ENCODE results near the gene SELENOI. TPM values are rescaled to one million over a fixed set of nuclear protein-coding genes. Genes with fewer than 3 reads are reported as not detected.

SELENOI gene
- total and polyA plus RNA-seq, 12 donors: 1.9 to 45.4 (median 18.7) TPM

DNA sequence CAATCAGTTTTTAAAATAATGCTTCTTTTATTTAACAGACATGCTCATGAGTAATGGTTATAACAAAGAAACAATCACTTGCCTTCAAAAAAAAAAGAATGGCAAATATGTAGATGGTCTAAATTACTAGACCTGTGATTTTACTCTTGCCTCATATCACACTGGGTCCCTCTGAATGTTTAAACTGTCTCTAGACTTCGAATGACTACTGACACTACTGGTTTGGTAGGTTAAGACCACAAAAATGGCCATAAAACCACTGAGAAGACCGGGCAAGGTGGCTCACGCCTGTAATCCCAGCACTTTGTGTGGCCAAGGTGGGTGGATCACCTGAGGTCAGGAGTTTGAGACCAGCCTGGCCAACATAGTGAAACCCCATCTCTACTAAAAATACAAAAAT is 5.1 kb upstream of the SELENOI start:
- no peak for DNase-seq
- no peak overlapping the region for H3K27ac ChIP-seq
- no peaks in the 10 kb centered on the region for H3K36me3 ChIP-seq (replicated peaks in 1 of 2)
- no peak overlapping the region for H3K4me3 ChIP-seq
- H3K27me3 ChIP-seq: no peaks in the 10 kb centered on the region
- peaks cover 10 to 13% of the 10 kb centered on the region in 2 donors for H3K4me1 ChIP-seq (replicated peaks in 1 of 2)
- TF ChIP-seq POLR2A (IDR thresholded peaks at IDR 0.05): no peak
- TF ChIP-seq, protein P1, sequence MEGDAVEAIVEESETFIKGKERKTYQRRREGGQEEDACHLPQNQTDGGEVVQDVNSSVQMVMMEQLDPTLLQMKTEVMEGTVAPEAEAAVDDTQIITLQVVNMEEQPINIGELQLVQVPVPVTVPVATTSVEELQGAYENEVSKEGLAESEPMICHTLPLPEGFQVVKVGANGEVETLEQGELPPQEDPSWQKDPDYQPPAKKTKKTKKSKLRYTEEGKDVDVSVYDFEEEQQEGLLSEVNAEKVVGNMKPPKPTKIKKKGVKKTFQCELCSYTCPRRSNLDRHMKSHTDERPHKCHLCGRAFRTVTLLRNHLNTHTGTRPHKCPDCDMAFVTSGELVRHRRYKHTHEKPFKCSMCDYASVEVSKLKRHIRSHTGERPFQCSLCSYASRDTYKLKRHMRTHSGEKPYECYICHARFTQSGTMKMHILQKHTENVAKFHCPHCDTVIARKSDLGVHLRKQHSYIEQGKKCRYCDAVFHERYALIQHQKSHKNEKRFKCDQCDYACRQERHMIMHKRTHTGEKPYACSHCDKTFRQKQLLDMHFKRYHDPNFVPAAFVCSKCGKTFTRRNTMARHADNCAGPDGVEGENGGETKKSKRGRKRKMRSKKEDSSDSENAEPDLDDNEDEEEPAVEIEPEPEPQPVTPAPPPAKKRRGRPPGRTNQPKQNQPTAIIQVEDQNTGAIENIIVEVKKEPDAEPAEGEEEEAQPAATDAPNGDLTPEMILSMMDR (IDR thresholded peaks at IDR 0.05): no peak
- H3K9me3 ChIP-seq (replicated peaks in 1 of 3): no peaks in the 10 kb centered on the region
- 87 to 90% (median 89%) methylated on average over 3 of the region's 3 CpGs for WGBS, 4 donors
- intact Hi-C loops (cut with DNase I): no loop called here

- H3K4me1 ChIP-seq (replicated peaks in 1 of 2): peaks cover 10 to 29% of the 10 kb centered on the region in 2 donors
- H3K9me3 ChIP-seq (replicated peaks in 1 of 3): no peaks in the 10 kb centered on the region
- H3K27me3 ChIP-seq: no peaks in the 10 kb centered on the region
- intact Hi-C loops (cut with DNase I): no loop called here
- peak overlapping the region in 3 of 4 donors; percentile 19 to 96 (median 50) for H3K4me3 ChIP-seq
- no peaks in the 10 kb centered on the region for H3K36me3 ChIP-seq (replicated peaks in 1 of 2)
- H3K27ac ChIP-seq: peak overlapping the region in 3 of 5 donors; percentile 87 to 98 (median 93)
- DNase-seq: peak; percentile 34 to 62 (median 50)
- WGBS, 4 donors: 36 to 43% (median 38%) methylated on average over 14 to 17 of the region's 17 CpGs
- TF ChIP-seq, protein P1 (IDR thresholded peaks at IDR 0.05): no peak
- no peak for TF ChIP-seq POLR2A (IDR thresholded peaks at IDR 0.05)
These were observed 1.2 kb upstream of the SELENOI start for GRCh38 chr2:26344581-26345282.

- Histone ChIP-seq H3K4me1 (replicated peaks in 1 of 2) (peaks cover 10 to 29% of the 10 kb centered on the region in 2 donors), H3K4me3 (peak overlapping the region; percentile 19 to 96 (median 52)), H3K27ac (peak overlapping the region; percentile 82 to 98 (median 87)), H3K27me3 (no peaks in the 10 kb centered on the region), H3K36me3 (replicated peaks in 1 of 2) (no peaks in the 10 kb centered on the region), H3K9me3 (replicated peaks in 1 of 3) (no peaks in the 10 kb centered on the region)
- TF ChIP-seq, protein P1 (IDR thresholded peaks at IDR 0.05): no peak
- TF ChIP-seq POLR2A (IDR thresholded peaks at IDR 0.05): no peak
- DNase-seq: no peak
- intact Hi-C loops (cut with DNase I): no loop called here
- 1% methylated on average over 9 of the region's 9 CpGs for WGBS, 4 donors
These were observed 729 bp upstream of the SELENOI start for GRCh38 chr2:26345283-26345544.

DNA sequence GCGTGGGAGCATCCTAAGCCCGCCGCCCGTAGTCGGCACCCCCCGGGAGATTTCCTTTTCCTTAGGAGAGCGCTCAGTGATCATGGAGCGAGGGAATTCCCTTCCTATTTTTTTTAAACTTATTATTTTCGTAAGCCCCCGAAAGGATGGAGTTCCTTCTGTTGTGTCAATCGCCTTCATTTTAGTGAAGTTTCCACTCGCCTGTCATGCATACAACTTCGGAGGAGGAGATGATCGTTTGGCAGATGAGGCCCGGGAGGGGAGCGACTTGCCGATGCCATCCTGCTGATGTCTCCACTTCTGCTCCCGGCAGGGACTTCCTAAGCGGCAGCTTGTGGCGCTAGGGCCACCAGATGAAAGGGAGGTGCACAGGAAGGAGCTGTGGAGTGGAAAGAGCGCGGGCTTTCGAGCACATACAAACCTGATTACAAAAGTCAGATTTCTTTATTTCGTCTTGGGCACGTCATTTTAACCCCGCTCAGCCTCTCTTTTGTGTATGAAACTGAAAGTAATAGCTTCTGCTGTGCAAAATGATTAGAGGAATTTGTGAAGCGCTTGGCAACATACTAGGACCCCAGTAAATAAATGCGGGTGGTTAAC is 611 bp downstream of the SELENOI start, which contains the start of gene ADGRF3:
Gene ADGRF3 (minus strand): TSS at position 336 of the 600 bp plus-strand sequence. CDS start 555 bp downstream, outside the sequence.
- no peaks in the 10 kb centered on the region for H3K27me3 ChIP-seq
- peak; percentile 72 to 84 (median 77) for DNase-seq
- 0 to 1% (median 0%) methylated on average over 27 to 28 of the region's 28 CpGs for WGBS, 4 donors
- no peaks in the 10 kb centered on the region for H3K9me3 ChIP-seq (replicated peaks in 1 of 3)
- peaks cover 10 to 29% of the 10 kb centered on the region in 2 donors for H3K4me1 ChIP-seq (replicated peaks in 1 of 2)
- peak in 1 of 2 donors; percentile 6 for TF ChIP-seq POLR2A (IDR thresholded peaks at IDR 0.05)
- TF ChIP-seq, protein P1 (IDR thresholded peaks at IDR 0.05): no peak
- H3K27ac ChIP-seq: peak within 1 kb of the TSS; percentile 82 to 98 (median 93)
- intact Hi-C loops (cut with DNase I): no loop called here
- H3K36me3 ChIP-seq (replicated peaks in 1 of 2): no peaks in the 10 kb centered on the region
- H3K4me3 ChIP-seq: peak within 1 kb of the TSS; percentile 19 to 96 (median 59)
